COLO829 (cell line): ENCODE measurements around the gene RGPD8.
"Not testable (repeated sequence)": the region's sequence is repeated elsewhere in the genome, so short reads cannot be mapped to it uniquely, and the experiment has no call there.

Source experiments
- DNase-seq: peaks from one replicate; pipeline ENCODE4 v3.0.0; 2012; ENCODE audit warnings: low spot score

RGPD8 gene

GRCh38 chr2:112433480-112433879 is at the start of gene RGPD8:
RGPD8 (minus strand) TSS chr2:112433645; CDS start chr2:112433453, 192 bp downstream.
- DNase-seq, result not testable (repeated sequence)

GRCh38 chr2:112483042-112483473 is 49.6 kb upstream of the RGPD8 start:
- DNase-seq, result peak; percentile 59

- peak; percentile 31 for DNase-seq
Observed at GRCh38 chr2:112482309-112483041, 49.0 kb upstream of the RGPD8 start.

- peak; percentile 48 for DNase-seq
Observed at GRCh38 chr2:112481528-112482233, 48.2 kb upstream of the RGPD8 start, which contains the start of gene TTL. TTL (plus strand) TSS chr2:112482156; CDS start chr2:112482345, 189 bp downstream.

- peak; percentile 79 for DNase-seq
Observed at GRCh38 chr2:112481050-112481527, 47.6 kb upstream of the RGPD8 start.

- no peak for DNase-seq
Observed at GRCh38 chr2:112480530-112481049, 47.1 kb upstream of the RGPD8 start.

- no peak for DNase-seq
Observed at GRCh38 chr2:112476434-112476833, 43.0 kb upstream of the RGPD8 start.

GRCh38 chr2:112474844-112475486 is 41.5 kb upstream of the RGPD8 start:
- DNase-seq, result no peak

- DNase-seq, result no peak
Observed at GRCh38 chr2:112472547-112473263, 39.3 kb upstream of the RGPD8 start.

GRCh38 chr2:112465382-112465781 is 31.9 kb upstream of the RGPD8 start:
- DNase-seq, result peak; percentile 23

- DNase-seq, result no peak
Observed at GRCh38 chr2:112463256-112463655, 29.8 kb upstream of the RGPD8 start.

GRCh38 chr2:112462178-112462577 is 28.7 kb upstream of the RGPD8 start:
- no peak for DNase-seq

- DNase-seq, result no peak
Observed at GRCh38 chr2:112459372-112459771, 25.9 kb upstream of the RGPD8 start.

GRCh38 chr2:112454586-112454985 is 21.1 kb upstream of the RGPD8 start:
- no peak for DNase-seq

GRCh38 chr2:112451317-112451716 is 17.9 kb upstream of the RGPD8 start:
- DNase-seq, result no peak

GRCh38 chr2:112449854-112450253 is 16.4 kb upstream of the RGPD8 start:
- no peak for DNase-seq

GRCh38 chr2:112444256-112444655 is 10.8 kb upstream of the RGPD8 start:
- not testable (repeated sequence) for DNase-seq

- DNase-seq, result not testable (repeated sequence)
Observed at GRCh38 chr2:112438603-112439261, 5.3 kb upstream of the RGPD8 start.

- DNase-seq, result not testable (repeated sequence)
Observed at GRCh38 chr2:112437405-112437831, 4.0 kb upstream of the RGPD8 start.

GRCh38 chr2:112436993-112437392 is 3.5 kb upstream of the RGPD8 start:
- not testable (repeated sequence) for DNase-seq
